NCI-H1105 (cell line): Measurements from ENCODE around the gene CACNA1D.
"Not testable (repeated sequence)": the region's sequence is repeated elsewhere in the genome, so short reads cannot be mapped to it uniquely, and the experiment has no call there.

Source experiments
- DNase-seq: peaks from one replicate; lab custom pipeline; 2025; lab: John Stamatoyannopoulos, UW

The CACNA1D gene

GRCh38 chr3:53526704-53527055, 32.3 kb downstream of the CACNA1D start:
- no peak for DNase-seq

GRCh38 chr3:53530205-53530604, 35.8 kb downstream of the CACNA1D start:
- DNase-seq = no peak

- DNase-seq = no peak
Observed at GRCh38 chr3:53531749-53532148, 37.3 kb downstream of the CACNA1D start.

GRCh38 chr3:53533472-53533871, 39.1 kb downstream of the CACNA1D start:
- no peak for DNase-seq

GRCh38 chr3:53534216-53534615, 39.8 kb downstream of the CACNA1D start:
- DNase-seq = no peak

GRCh38 chr3:53534676-53535400, 40.4 kb downstream of the CACNA1D start:
- DNase-seq = no peak

GRCh38 chr3:53536282-53536681, 41.9 kb downstream of the CACNA1D start:
- no peak for DNase-seq

- DNase-seq = no peak
Observed at GRCh38 chr3:53544357-53544756, 49.9 kb downstream of the CACNA1D start.

GRCh38 chr3:53545310-53545995, 51.0 kb downstream of the CACNA1D start:
- DNase-seq = no peak

- DNase-seq = no peak
Observed at GRCh38 chr3:53545996-53546359, 51.6 kb downstream of the CACNA1D start.

- no peak for DNase-seq
Observed at GRCh38 chr3:53547327-53547726, 52.9 kb downstream of the CACNA1D start.

- no peak for DNase-seq
Observed at GRCh38 chr3:53550005-53550620, 55.7 kb downstream of the CACNA1D start.

GRCh38 chr3:53551324-53551723, 56.9 kb downstream of the CACNA1D start:
- no peak for DNase-seq

- DNase-seq = no peak
Observed at GRCh38 chr3:53552730-53553129, 58.3 kb downstream of the CACNA1D start.

GRCh38 chr3:53553200-53553599, 58.8 kb downstream of the CACNA1D start:
- DNase-seq = no peak

GRCh38 chr3:53554559-53555067, 60.2 kb downstream of the CACNA1D start:
- no peak for DNase-seq

GRCh38 chr3:53555068-53555588, 60.7 kb downstream of the CACNA1D start:
- no peak for DNase-seq

- no peak for DNase-seq
Observed at GRCh38 chr3:53566461-53567145, 72.2 kb downstream of the CACNA1D start.

- no peak for DNase-seq
Observed at GRCh38 chr3:53570081-53570480, 75.7 kb downstream of the CACNA1D start.

GRCh38 chr3:53570709-53571108, 76.3 kb downstream of the CACNA1D start:
- no peak for DNase-seq

GRCh38 chr3:53571264-53571663, 76.9 kb downstream of the CACNA1D start:
- DNase-seq = no peak

- DNase-seq = not testable (repeated sequence)
Observed at GRCh38 chr3:53572184-53572583, 77.8 kb downstream of the CACNA1D start.
